OCI-LY1 (cell line): ENCODE results near the gene PBXIP1.

Experiments used
- H2AFZ ChIP-seq: fragments of 200-600 bp; sonication (generic), shearing (Covaris generic); 2 replicates; pipeline ENCODE4 v1.6.0; 2014; ENCODE audit warnings: antibody characterized with exemption, mild to moderate bottlenecking, low read length
- H3F3A ChIP-seq: fragments of 200-600 bp; sonication (generic), shearing (Covaris generic); 2 replicates; pipeline ENCODE4 v1.6.0; 2014; ENCODE audit warnings: mild to moderate bottlenecking, antibody characterized with exemption, low read length, moderate library complexity; ENCODE audit not compliant: insufficient read depth
- H3K27ac ChIP-seq: fragments of 200-600 bp; sonication (generic); 2 replicates; pipeline ENCODE4 v1.5.1; 2014; ENCODE audit warnings: low read length, mixed run types, mild to moderate bottlenecking, low read depth; ENCODE audit not compliant: poor library complexity, severe bottlenecking
- H3K27me3 ChIP-seq: fragments of 200-600 bp; sonication (generic); 2 replicates; pipeline ENCODE4 v1.6.0; 2014; ENCODE audit warnings: antibody characterized with exemption, mild to moderate bottlenecking, low read length, moderate library complexity; ENCODE audit not compliant: insufficient read depth
- H3K36me3 ChIP-seq: fragments of 200-600 bp; sonication (generic); 2 replicates; pipeline ENCODE4 v1.6.1; 2014; ENCODE audit warnings: mild to moderate bottlenecking, antibody characterized with exemption, low read length, moderate library complexity, mixed read lengths; ENCODE audit not compliant: insufficient read depth
- H3K4me1 ChIP-seq: fragments of 200-600 bp; sonication (generic); 2 replicates; pipeline ENCODE4 v1.5.1; 2014; ENCODE audit warnings: mild to moderate bottlenecking, low read length, moderate library complexity; ENCODE audit not compliant: insufficient read depth, severe bottlenecking
- H3K4me2 ChIP-seq: fragments of 200-600 bp; sonication (generic), shearing (Covaris generic); 2 replicates; pipeline ENCODE4 v1.6.1; 2014; ENCODE audit warnings: low read length
- H3K4me3 ChIP-seq: fragments of 200-600 bp; sonication (generic); 2 replicates; pipeline ENCODE4 v1.5.1; 2014; ENCODE audit warnings: low read length, low read depth, mild to moderate bottlenecking, mixed read lengths; ENCODE audit not compliant: poor library complexity, severe bottlenecking
- H3K79me2 ChIP-seq: fragments of 200-600 bp; shearing (Covaris generic); 2 replicates; pipeline ENCODE4 v1.6.1; 2016; ENCODE audit warnings: mixed run types, low read length, mixed read lengths; ENCODE audit not compliant: insufficient read depth
- H3K9ac ChIP-seq: fragments of 200-600 bp; sonication (generic), shearing (Covaris generic); 2 replicates; pipeline ENCODE4 v1.6.1; 2014; ENCODE audit warnings: mild to moderate bottlenecking, low read length, mixed read lengths
- H3K9me2 ChIP-seq: fragments of 200-600 bp; sonication (generic), shearing (Covaris generic); 2 replicates; pipeline ENCODE4 v1.6.1; 2014; ENCODE audit warnings: low read depth, mild to moderate bottlenecking, low read length, mixed read lengths
- H3K9me3 ChIP-seq: fragments of 200-600 bp; shearing (Covaris generic); 2 replicates; pipeline ENCODE4 v1.6.1; 2014; ENCODE audit warnings: low read length, mixed read lengths
- H4K20me1 ChIP-seq: fragments of 200-600 bp; sonication (generic), shearing (Covaris generic); 2 replicates; pipeline ENCODE4 v1.6.0; 2016; ENCODE audit warnings: mild to moderate bottlenecking, low read length; ENCODE audit not compliant: insufficient read depth
- EZH2 ChIP-seq: fragments of 200-600 bp; sonication (generic), shearing (Covaris generic); IDR thresholded peaks from 2 replicates; pipeline ENCODE4 v1.8.0; 2017; ENCODE audit warnings: borderline replicate concordance, mixed run types, mild to moderate bottlenecking, antibody characterized with exemption, low read length, moderate library complexity, mixed read lengths
- TF ChIP-seq, protein P1 (sequence below): fragments of 200-600 bp; sonication (generic), shearing (Covaris generic); IDR thresholded peaks from 2 replicates; pipeline ENCODE4 v1.5.1; 2017; ENCODE audit warnings: mild to moderate bottlenecking, antibody characterized with exemption, low read length, moderate library complexity, mixed read lengths

The PBXIP1 gene

DNA sequence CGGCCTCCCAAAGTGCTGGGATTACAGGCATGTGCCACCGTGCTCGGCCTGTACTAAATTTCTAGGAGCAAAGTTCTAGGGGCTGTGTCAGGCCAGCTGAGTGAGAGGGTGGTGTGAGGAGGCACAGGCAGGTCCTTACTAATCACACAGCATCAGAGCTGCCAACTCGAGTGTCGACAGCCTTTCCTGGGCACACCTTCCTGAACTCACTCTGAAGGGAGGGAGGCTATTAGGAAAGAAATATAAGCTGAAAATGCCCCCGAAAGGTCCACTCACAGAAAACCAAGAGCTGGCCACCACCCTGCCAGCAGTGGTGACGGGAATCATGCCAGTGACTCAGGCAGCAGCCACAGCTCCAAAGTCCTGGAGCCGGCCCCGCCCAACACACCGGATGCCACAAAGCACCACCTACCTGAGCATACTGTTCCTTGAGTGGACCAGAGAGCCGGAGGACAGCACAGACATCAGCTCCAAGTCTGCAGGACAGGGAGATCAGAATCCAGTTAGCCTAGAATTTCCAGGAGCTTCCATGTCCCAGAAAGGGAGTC is 23.9 kb downstream of the PBXIP1 start:
- no peak overlapping the region for H3K4me3 ChIP-seq
- H3K27me3 ChIP-seq = no peaks in the 10 kb centered on the region
- TF ChIP-seq EZH2 = no peak
- TF ChIP-seq, protein P1, sequence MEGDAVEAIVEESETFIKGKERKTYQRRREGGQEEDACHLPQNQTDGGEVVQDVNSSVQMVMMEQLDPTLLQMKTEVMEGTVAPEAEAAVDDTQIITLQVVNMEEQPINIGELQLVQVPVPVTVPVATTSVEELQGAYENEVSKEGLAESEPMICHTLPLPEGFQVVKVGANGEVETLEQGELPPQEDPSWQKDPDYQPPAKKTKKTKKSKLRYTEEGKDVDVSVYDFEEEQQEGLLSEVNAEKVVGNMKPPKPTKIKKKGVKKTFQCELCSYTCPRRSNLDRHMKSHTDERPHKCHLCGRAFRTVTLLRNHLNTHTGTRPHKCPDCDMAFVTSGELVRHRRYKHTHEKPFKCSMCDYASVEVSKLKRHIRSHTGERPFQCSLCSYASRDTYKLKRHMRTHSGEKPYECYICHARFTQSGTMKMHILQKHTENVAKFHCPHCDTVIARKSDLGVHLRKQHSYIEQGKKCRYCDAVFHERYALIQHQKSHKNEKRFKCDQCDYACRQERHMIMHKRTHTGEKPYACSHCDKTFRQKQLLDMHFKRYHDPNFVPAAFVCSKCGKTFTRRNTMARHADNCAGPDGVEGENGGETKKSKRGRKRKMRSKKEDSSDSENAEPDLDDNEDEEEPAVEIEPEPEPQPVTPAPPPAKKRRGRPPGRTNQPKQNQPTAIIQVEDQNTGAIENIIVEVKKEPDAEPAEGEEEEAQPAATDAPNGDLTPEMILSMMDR = no peak
- H2AFZ ChIP-seq = no peak overlapping the region
- H3K79me2 ChIP-seq = no peaks in the 10 kb centered on the region; the same call in 1 of the 2 replicates
- no peaks in the 10 kb centered on the region for H3F3A ChIP-seq
- no peak overlapping the region for H3K4me2 ChIP-seq
- no peaks in the 10 kb centered on the region for H4K20me1 ChIP-seq
- peaks cover 13% of the 10 kb centered on the region for H3K4me1 ChIP-seq
- peaks cover 30% of the 10 kb centered on the region; the same call in 1 of the 2 replicates for H3K36me3 ChIP-seq
- H3K9me3 ChIP-seq = no peaks in the 10 kb centered on the region
- H3K9ac ChIP-seq = no peak overlapping the region
- H3K9me2 ChIP-seq = no peaks in the 10 kb centered on the region
- H3K27ac ChIP-seq = no peak overlapping the region

DNA sequence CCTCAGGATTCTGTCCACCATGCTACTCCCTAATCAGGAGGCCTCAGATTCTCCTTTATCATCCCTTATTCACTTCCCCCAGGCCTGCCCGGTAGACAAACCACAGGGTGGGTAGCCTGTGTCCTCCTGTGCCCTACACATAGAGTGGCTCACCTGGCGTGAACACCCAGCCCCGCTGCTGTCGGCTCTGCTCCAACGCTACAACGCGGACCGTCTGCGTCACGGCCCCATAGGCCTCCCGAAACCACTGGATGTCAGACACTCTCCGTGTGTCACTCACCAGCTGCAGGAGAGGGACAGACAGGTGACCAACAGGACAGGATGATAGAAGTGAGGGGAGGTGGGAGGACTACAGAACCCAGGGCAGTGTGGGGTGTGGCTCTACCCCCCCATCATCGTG is 29.7 kb downstream of the PBXIP1 start:
- no peak overlapping the region for H3K27ac ChIP-seq
- no peak overlapping the region for H3K4me3 ChIP-seq
- peaks cover 72% of the 10 kb centered on the region for H3K36me3 ChIP-seq
- H3K27me3 ChIP-seq = no peaks in the 10 kb centered on the region
- H3K4me2 ChIP-seq = no peak overlapping the region
- no peaks in the 10 kb centered on the region for H3K4me1 ChIP-seq
- no peaks in the 10 kb centered on the region for H4K20me1 ChIP-seq
- H3K9me2 ChIP-seq = no peaks in the 10 kb centered on the region
- H3F3A ChIP-seq = no peaks in the 10 kb centered on the region
- no peak overlapping the region for H2AFZ ChIP-seq
- no peak overlapping the region for H3K9ac ChIP-seq
- TF ChIP-seq EZH2 = no peak
- TF ChIP-seq, protein P1 = no peak
- H3K9me3 ChIP-seq = no peaks in the 10 kb centered on the region
- H3K79me2 ChIP-seq = no peaks in the 10 kb centered on the region

GRCh38 chr1:154925335-154926170 is 30.3 kb downstream of the PBXIP1 start:
- Histone ChIP-seq H2AFZ (no peak overlapping the region), H3K9ac (no peak overlapping the region), H3K36me3 (peaks cover 72% of the 10 kb centered on the region), H3K4me3 (no peak overlapping the region), H3K9me3 (no peaks in the 10 kb centered on the region), H3F3A (no peaks in the 10 kb centered on the region), H3K4me2 (no peak overlapping the region), H3K79me2 (no peaks in the 10 kb centered on the region), H4K20me1 (no peaks in the 10 kb centered on the region), H3K27me3 (no peaks in the 10 kb centered on the region), H3K9me2 (no peaks in the 10 kb centered on the region), H3K4me1 (no peaks in the 10 kb centered on the region), H3K27ac (no peak overlapping the region)
- no peak for TF ChIP-seq EZH2
- TF ChIP-seq, protein P1 = no peak
